Activated T-cell treated with anti-CD3 and anti-CD28 coated beads, Interleukin-2, amount 50 U/mL, for 48 hours (primary cell): ENCODE measurements around the gene TMEM26.
A peak's percentile ranks its signal among the peaks of the same experiment; 100 is the strongest.

Source experiments
- DNase-seq, 2 experiments: peaks; one replicate each; pipeline ENCODE4 v3.0.0-alpha.2; 2020

TMEM26 gene

DNA sequence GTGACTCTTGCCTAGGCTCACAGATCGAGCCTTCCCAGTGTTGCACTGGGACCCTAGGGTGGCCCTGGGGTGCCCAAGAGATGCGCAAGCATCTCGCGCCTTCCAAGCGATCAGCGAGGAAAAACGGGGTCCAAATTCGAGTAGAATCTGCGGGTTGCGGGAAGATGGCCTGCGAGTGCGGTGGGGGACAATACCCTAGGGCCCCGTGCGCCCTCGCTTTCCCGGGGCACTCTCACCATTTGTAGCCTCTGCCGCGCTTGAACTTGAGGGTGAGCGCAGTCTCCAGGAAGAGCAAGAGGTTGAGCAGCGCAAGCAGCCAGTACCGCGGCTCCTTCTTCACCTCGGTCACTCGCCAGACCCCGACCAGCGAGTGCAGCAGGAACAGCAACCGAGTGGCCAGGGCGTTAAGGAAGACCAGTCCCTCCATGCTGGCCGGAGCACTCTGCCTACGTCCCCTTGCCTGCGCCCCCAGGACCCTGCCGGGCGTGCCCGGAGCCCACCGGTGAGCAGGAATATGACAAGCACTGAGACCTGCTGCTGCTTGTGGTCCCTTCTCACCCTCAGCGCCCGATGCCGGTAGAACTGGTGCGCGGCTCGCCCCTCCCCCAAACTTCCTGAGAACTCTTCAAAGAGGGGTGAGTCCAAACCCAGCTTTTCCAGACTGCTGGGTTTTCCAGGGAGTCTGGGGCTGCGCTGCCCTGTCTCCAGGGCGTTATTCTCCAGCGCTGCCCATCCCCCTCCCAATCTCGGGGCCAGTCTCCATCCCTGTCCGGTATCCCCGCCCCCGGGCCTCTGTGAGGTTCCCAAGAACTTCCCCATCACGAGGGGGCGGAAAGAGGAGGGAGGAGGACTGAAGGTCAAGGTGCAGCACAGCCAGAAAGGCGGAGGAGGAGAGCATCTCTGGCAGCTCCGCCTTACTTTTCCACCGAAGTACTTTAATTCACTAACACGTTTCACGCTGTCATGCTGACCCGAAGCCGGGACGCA lies at the start of gene TMEM26:
Gene TMEM26, minus strand, starts transcription at position 727 of the 987 bp plus-strand sequence. Its CDS starts 300 bp downstream, at position 427.
- peak in 1 of 2 experiments; percentile 18 for DNase-seq

DNA sequence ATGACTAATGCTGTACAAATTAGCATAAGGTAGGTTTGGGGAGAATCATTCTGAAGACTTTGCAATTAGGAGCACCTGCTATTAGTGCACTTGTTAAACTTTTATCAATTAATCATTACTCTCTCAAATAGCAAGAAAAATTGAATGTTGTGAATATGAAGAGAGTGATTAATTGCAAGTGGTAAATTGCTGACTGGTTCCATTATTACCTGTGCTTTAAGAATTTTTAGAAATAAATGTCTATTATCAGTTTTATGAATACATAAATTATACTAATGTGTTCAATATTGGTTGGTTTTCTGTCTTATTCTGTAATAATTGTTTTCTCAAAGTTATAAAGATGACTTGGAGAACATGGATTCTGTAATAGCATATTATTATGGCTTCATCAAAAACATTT lies 47.3 kb upstream of the TMEM26 start:
- no peak for DNase-seq

GRCh38 chr10:61492364-61492995 lies 39.3 kb upstream of the TMEM26 start:
- DNase-seq, result no peak

- DNase-seq, result no peak
These were observed 34.3 kb upstream of the TMEM26 start for GRCh38 chr10:61487506-61487905.

GRCh38 chr10:61486738-61487396 lies 33.7 kb upstream of the TMEM26 start:
- DNase-seq, result no peak

- DNase-seq, result no peak
These were observed 33.1 kb upstream of the TMEM26 start for GRCh38 chr10:61486251-61486650.

DNA sequence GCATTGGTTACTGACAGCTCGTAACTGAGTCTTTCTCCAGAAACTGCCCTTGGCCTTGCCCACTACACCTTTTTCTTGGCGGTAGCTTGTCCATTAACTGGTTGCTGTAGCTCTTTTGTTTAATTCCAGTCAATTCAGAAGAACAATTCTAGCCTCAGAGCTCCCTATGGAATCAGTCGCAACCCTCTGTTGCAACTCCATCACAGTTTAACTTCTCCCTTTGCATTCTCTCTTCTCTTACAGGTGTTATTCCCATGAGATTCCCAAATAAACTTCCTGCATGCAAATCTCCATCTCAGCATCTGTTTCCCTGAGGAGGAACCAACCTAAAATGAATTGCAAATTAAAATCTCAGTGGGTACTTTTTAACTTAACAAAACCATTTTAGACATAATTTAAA lies 28.4 kb upstream of the TMEM26 start:
- no peak for DNase-seq

- no peak for DNase-seq
These were observed 27.0 kb upstream of the TMEM26 start for GRCh38 chr10:61480208-61480607.

DNA sequence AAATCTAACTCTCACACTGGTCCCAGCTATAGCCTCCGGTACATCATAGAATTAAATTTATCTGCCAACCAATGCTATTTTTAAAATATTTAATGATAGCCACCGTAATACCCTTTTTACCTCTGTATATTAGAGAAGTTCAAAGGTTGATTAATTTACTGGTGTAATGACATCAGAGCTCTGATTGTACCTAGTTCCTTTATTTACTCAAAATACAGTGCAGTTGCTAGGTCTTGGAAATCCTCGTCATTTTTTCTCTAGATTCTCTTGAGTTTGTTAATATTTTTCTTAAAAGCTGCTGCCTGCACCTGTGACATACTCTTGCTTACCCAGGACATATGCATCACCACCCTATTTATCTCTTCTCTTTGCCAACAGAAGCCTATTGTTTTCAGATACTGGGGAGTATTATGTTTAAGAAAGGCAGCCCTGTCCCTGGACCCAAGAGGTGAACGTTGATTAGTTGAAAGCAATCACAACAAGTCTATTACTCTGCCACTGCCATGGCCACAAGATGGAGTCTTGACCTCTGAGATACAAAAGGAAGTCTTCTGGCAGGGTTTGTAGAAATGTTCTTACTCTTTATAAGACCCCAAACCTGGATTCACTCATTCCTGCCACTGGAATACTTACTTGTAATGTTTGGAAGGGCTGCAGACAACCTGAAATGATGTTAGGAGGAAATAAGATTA lies 25.6 kb upstream of the TMEM26 start:
- DNase-seq, result no peak

DNA sequence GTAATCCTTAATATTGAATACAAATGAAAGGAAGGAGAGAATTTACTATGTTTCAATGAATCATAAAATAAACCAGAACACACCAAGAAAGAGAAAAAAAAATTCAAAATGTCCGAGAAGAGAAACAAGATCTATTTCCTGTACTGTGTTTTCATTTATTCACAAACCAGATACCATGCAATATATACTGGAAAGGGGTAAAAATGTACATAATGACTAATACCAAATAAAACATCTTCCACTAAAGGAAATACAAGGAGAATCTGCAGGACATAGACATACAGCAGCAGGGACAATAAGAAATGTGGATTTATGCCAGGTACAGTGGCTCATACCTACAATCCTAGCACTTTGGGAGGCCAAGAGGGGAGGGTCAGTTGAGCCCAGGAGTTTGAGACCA lies 24.3 kb upstream of the TMEM26 start:
- DNase-seq, result no peak

DNA sequence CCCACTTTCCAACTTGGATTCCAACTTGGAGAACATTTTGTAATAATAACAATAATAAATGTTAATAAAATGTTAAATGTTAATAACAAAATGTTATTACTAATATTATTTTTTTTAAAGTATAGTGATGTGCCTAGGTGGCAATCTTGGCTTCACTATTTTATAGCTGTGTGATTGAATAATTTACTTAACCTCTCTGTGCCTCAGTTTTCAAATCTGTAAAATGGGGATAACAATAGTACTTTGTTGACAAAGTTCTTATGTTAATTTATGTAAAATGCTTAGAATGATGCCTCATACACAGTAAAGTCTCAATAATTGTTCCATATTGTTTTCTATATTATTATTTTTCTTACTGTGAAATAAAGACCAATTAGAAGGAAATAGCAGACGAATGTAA lies 23.3 kb upstream of the TMEM26 start:
- no peak for DNase-seq

DNA sequence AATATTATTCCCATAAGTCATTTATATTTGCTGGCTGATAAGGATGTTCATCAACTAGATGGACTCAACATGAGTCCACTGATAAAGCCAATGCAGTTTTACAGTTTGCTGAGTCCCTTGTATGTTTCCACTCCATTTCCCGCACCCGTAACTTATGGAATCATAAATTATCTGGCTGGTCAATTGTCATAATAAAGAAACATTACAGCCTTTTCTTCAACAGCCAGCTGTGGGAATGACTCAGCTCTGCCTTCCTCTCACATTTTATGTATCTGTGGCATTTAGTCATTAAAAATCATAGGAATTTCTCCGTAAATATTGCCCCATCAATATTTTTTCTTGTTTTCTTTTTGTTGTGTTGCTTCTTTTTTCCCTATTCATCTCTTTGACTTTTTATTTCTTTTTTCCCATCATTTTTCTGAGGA lies 22.3 kb upstream of the TMEM26 start:
- no peak for DNase-seq

- DNase-seq, result no peak
These were observed 19.0 kb upstream of the TMEM26 start for GRCh38 chr10:61472090-61472674.

- no peak for DNase-seq
These were observed 18.3 kb upstream of the TMEM26 start for GRCh38 chr10:61471491-61471890.

DNA sequence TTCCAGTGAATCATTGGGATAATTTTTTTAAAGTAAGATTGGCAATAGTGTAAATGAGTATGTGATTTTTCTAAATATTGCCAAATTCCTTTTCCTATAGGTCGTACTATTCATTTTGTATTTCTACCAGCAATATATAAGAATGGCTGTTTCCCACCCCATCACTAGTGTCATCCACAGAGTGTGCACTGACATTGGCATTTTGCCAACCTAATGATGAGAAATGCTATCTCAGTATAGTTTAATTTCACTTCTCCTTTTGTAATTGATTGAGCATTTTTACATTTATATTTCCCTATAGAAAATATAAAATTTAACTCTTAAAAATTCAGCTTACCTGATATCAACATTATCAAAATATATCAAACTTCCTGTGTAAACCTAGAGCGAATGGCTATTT lies 17.6 kb upstream of the TMEM26 start:
- DNase-seq, result no peak

DNA sequence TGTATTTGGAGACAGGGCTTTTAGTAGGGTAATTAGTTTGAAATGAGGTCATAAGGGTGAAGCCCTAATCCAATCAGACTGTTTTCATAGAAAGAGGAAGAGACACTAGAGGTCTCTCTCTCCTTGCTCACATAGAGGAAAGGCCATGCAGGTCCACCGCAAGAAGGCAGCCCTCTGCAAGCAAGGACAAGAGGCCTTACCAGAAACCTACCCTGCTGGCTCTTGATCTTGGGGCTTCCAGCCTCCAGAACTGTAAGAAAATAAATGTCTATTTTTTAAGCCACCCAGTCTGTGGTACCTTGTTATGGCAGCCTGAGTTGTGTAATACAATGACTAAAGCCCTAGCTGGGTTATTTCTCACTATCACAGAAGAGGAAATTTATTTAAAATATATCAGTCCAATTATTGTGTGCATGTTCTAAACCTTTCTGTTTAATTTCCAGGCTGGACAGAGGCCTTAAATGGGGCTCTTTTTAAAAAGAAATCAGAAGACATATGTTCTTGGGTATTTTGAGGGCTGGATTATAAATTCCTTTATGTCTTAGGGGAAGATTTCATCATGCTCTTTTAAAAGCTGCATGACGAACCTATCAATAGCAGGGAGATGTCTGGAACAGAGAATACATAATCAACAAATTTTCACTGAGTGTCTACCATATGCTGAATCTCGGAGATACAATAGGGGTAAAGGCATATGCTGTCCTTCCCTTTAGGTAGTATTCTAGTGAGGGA lies 12.9 kb upstream of the TMEM26 start:
- DNase-seq, result no peak

DNA sequence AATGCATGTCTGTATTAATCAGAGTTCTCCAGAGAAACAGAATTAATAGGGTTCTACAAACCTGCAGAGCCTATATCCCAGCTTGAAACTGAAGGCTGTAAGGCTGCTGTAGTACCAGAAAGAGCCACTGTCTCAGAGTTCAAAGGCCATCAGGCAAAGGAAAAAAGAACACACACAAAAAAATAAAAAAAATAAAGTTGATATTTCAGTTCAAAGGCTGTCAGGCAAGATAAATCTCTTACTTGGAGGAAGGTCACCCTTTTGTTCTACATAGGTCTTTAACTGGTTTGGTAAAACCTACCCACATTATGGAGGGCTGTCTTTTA lies 12.0 kb upstream of the TMEM26 start:
- DNase-seq, result no peak

- DNase-seq, result no peak
These were observed 11.4 kb upstream of the TMEM26 start for GRCh38 chr10:61464461-61465170.

- DNase-seq, result no peak
These were observed 10.1 kb upstream of the TMEM26 start for GRCh38 chr10:61463035-61463909.

- DNase-seq, result no peak
These were observed 7.7 kb upstream of the TMEM26 start for GRCh38 chr10:61460835-61461234.
